Stomach (tissue), 4 donors: ENCODE results near the gene HEXB.

ENCODE experiments used
- CTCF ChIP-seq, 7 experiments: fragments of 450-650 bp in 4 of 7; fragments of 200-600 bp in 3 of 7; sonication (generic) in 3 of 7; IDR thresholded peaks; one replicate each; pipeline ENCODE4 v1.5.1; 2016 to 2019; ENCODE audit warnings: antibody characterized with exemption in 7 of 7, control low read depth in 2 of 7, mild to moderate bottlenecking in 1 of 7
- EP300 ChIP-seq: sonication (generic); formaldehyde crosslinking; IDR thresholded peaks from one replicate; pipeline ENCODE4 v1.6.1; 2017; ENCODE audit warnings: antibody characterized with exemption

GRCh38 chr5:74736759-74737158, 51.7 kb downstream of the HEXB start:
- no peak for TF ChIP-seq CTCF (IDR thresholded peaks at IDR 0.05)
- no peak for TF ChIP-seq EP300
